Right lobe of liver (tissue), 4 donors: ENCODE results near the gene SMARCC1.

Source experiments
- POLR2A ChIP-seq: fragments of 450-650 bp; IDR thresholded peaks from one replicate; pipeline ENCODE4 v1.6.1; 2017; ENCODE audit warnings: antibody characterized with exemption, mild to moderate bottlenecking
- TF ChIP-seq, protein P1 (sequence below), 4 donors: fragments of 200-600 bp in 3 of 4; fragments of 450-650 bp in 1 of 4; IDR thresholded peaks; one replicate each; pipeline versions ENCODE4 v1.5.1 to v1.8.0; 2016 to 2022; ENCODE audit warnings: antibody characterized with exemption in 4 of 4, mild to moderate bottlenecking in 2 of 4
- donor health status: DM: no; HTN: no; CAD: no.
- donor health status: DM: no; HTN: no; CAD: no.
- donor health status: DM: no; HTN: yes; CAD: no.

DNA sequence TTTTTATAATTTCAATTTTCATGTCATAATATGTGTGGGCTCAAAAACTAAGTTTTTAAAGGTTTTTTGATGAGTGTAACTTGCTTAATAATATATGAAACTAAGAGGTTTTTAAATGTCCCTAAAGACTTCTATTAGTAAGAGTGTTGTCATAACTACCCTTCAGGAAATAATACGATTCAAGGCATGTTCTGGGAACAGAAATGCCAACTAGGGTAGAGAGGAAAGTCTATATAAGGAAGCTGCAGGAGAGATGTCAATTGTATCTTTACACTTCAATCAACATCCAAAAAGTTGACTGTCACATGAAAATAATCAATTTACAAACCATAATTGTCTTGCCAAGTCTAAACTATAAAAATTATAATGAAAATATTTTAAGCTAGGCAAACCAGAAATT lies 76.3 kb downstream of the SMARCC1 start:
- TF ChIP-seq, protein P1, sequence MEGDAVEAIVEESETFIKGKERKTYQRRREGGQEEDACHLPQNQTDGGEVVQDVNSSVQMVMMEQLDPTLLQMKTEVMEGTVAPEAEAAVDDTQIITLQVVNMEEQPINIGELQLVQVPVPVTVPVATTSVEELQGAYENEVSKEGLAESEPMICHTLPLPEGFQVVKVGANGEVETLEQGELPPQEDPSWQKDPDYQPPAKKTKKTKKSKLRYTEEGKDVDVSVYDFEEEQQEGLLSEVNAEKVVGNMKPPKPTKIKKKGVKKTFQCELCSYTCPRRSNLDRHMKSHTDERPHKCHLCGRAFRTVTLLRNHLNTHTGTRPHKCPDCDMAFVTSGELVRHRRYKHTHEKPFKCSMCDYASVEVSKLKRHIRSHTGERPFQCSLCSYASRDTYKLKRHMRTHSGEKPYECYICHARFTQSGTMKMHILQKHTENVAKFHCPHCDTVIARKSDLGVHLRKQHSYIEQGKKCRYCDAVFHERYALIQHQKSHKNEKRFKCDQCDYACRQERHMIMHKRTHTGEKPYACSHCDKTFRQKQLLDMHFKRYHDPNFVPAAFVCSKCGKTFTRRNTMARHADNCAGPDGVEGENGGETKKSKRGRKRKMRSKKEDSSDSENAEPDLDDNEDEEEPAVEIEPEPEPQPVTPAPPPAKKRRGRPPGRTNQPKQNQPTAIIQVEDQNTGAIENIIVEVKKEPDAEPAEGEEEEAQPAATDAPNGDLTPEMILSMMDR (IDR thresholded peaks at IDR 0.05): no peak
- no peak for TF ChIP-seq POLR2A
